GM10266 (cell line): ENCODE results near the gene EYS.

Experiments used
- DNase-seq: peaks from one replicate; pipeline ENCODE4 v3.0.0; 2012; ENCODE audit errors: extremely low spot score
- CTCF ChIP-seq: IDR thresholded peaks from 2 replicates; pipeline ENCODE4 v1.5.1; 2012; ENCODE audit warnings: mild to moderate bottlenecking, low read depth; ENCODE audit not compliant: control insufficient read depth, insufficient read depth; ENCODE audit errors: missing control alignments

The EYS gene

DNA sequence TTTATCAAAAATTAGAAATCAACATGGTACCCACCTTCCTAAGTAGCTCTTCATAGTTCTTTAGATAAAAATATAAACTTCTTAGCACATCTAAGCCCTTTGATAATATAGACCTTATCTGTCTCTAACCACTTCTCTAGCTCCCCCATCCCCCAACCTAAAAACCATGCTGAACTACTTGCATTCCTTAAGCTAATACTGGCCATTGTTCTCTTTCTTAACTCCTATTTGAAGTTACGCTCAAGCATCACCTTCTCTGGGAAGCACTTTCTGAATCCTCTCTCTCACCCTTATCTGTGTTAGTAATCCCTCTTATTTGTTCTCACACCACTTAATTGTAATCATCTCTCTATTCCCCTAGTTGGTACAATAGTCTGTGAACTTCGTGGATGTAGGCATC lies 1918.5 kb downstream of the EYS start:
- TF ChIP-seq CTCF: no peak
- no peak for DNase-seq

DNA sequence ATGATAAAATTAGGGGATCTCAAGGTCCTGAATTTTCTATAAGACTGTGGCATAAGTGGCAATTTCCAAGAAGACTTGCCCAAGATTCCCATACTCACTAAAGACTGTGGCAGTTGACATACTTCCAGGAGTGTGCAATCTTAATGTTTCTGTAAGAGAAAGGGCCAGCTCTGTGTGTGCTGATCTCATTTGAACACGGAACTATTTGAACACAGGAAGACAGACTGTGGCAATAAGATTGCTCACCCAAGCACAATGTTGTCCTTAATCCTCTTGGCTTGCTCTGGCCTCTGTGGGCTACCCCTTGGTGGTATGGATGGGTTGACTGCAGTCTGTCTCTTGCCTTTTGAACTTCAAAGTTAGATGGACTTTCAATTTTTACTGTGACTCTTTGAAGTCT lies 1920.0 kb downstream of the EYS start:
- DNase-seq: no peak
- TF ChIP-seq CTCF: no peak

DNA sequence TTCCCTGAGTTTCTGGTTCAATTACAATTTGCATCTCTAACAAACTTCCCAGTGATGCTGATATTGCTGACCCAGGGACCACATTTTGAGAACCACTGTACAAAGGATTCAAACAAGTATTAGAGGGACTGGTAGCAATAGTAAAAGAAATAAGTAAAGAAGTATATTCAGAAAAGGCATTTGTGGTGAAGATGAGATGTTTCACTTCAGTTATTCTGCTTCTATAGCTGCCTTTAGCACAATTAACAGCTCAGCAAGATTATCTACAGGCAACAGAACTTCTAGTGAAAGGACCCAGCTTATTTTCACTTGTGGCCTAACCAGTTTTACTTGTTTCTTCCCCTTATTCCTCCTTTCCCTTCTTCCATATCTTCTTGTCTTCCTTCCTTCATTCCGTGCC lies 1922.0 kb downstream of the EYS start:
- TF ChIP-seq CTCF: no peak
- DNase-seq: no peak

DNA sequence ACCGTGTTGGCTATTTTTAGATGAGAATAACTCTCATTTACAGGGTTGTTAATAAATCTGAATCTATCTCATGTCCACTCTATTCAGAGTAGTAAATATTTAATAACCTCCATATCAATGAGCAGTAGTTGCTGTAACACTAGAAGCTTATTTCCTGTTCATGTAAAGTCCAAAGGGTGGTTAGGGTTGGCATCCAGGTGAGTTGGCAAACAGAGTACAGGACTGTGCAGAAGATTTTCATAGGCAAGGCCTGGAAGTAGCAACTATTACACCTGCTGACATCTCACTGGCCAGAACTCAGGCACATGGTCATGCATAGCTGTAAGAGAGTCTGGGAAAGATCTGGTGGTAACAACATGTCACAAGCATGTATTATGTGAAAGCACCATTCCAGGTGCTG lies 1923.9 kb downstream of the EYS start:
- DNase-seq: no peak
- TF ChIP-seq CTCF: no peak

GRCh38 chr6:63774961-63775360 lies 1932.1 kb downstream of the EYS start:
- no peak for DNase-seq
- no peak for TF ChIP-seq CTCF

DNA sequence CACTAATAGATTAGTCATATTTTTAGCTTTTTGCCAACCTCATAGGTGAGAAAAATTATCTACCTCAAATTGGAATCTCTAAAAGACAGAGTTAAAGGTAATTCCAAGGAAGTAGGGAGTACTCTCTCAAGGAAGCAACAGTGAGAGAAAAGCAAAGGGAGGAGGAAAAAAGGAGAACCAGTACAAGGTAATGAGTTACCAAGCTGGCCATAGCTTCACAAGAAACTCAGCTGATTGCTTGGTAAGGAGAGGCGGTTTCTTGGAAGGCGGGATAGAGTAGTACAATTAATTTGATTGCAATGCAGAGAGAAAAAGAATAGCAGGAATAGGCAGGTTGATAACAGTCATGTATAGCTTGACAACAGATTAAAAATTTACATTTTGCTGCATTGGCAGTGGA lies 1933.8 kb downstream of the EYS start:
- TF ChIP-seq CTCF: no peak

DNA sequence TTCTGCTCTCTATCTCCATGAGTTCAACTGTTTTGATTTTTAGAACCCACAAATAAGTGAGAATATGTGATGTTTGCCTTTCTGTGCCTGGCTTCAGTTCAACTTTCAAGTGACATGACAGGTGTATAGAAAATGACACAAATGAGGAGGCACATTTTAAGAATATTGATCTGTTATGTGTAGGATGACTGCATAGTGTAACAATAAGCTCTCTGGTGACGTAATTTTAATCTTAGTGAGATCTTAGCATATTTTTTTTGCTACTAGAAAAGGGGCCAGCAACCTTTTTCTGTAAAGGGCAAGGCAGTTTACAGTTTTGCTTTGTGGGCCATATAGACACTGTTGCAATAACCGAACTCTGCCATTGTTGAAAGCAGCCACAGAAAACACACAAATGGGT lies 1941.2 kb downstream of the EYS start:
- no peak for TF ChIP-seq CTCF
- DNase-seq: no peak

More for the DNA sequence above, 1933.8 kb downstream of the EYS start:
- no peak for DNase-seq
